HG03558 (cell line): ENCODE measurements around the gene KCTD2.

ENCODE experiments used
- ATAC-seq: cut with Tn5 transposase; IDR thresholded peaks from one replicate; pipeline ENCODE4 v1.9.1; 2021; ENCODE audit warnings: moderate number of reproducible peaks; ENCODE audit not compliant: unreplicated experiment; ENCODE audit errors: extremely low read depth

Gene KCTD2

GRCh38 chr17:75093548-75094158, 46.6 kb downstream of the KCTD2 start:
- ATAC-seq = no peak

- ATAC-seq = no peak
Observed at GRCh38 chr17:75094871-75095399, 47.9 kb downstream of the KCTD2 start.

DNA sequence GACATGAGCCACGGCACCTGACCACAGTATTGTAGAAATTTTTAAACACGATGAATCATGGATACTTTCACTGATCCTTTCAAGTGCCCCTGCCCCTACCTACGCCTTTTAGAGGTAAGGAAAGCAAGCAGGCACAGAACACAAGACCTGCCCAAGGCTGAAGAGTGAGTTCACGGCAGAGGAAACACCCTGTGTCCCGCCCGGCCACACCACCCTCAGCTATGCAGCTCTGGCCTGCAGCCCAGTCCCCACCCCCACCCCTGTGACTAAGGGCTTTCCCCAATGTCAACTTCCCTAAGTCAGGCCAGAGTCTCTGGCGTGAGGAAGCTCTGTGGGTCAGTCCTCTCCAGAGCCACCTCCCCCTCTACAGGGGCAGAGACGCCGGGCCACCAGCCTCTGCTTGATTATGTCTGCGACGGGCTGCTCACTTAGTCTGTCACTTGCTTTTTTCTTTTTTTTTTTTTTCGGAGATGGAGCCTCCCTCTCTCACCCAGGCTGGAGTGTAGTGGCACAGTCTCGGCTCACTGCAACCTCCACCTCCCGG, 49.1 kb downstream of the KCTD2 start:
- no peak for ATAC-seq

DNA sequence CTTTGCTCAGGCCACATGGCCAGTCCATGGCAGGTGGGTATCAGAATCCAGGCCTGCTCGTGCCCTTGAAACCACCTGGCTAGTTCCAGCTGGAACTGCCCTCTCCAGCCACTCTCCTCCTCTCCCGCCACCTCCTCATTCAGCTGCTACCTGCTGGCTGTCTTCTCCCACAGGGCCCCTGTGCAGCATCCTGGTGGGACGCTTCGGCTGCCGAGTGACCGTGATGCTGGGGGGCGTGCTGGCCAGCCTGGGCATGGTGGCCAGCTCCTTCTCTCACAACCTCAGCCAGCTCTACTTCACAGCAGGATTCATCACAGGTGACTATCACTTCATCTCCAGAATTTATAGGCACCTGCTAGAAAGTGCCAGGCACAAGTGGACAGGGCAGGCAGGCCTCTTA, 50.8 kb downstream of the KCTD2 start:
- ATAC-seq = no peak

GRCh38 chr17:75098861-75099260, 51.8 kb downstream of the KCTD2 start:
- ATAC-seq = no peak

GRCh38 chr17:75099881-75100595, 53.0 kb downstream of the KCTD2 start:
- no peak for ATAC-seq

- no peak for ATAC-seq
Observed at GRCh38 chr17:75102385-75102821, 55.4 kb downstream of the KCTD2 start.

DNA sequence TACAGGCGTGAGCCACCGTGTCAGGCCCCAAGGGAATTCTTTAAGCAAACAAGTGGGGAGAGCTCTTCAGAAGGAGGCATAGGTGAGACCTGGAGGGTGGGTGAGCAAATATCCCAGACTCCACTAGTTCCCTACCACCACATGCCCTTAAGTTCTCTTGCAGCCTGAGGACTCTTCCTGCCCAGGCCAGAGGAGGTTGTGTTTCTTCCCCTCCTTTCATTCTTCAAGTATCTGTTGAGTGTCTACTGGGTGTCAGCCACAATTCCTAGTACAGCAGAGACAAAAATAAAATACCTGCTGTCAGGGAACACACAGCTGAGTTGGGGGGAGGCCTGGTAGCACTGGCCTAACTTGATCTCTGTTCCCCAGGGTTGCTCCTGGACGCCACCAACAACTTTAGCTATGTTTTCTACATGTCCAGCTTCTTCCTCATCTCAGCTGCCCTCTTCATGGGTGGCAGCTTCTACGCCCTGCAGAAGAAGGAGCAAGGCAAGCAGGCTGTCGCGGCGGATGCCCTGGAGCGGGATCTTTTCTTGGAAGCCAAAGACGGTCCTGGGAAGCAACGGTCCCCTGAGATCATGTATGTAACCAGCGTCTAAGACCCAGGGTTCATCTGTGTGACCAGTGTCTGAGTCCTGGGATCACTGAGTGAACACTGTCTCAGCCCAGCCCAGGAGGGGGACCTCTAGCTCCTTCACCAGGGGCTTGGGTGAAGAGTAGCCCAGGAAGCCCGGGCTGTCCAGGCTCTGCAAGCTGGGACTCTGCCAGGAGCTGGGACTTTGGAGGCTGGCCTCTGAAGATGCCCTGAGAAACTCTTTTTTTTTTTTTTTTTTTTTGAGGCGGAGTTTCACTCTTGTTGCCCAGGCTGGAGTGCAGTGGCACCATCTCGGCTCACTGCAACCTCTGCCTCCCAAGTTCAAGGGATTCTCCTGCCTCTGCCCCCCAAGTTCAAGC, 56.9 kb downstream of the KCTD2 start:
- no peak for ATAC-seq

DNA sequence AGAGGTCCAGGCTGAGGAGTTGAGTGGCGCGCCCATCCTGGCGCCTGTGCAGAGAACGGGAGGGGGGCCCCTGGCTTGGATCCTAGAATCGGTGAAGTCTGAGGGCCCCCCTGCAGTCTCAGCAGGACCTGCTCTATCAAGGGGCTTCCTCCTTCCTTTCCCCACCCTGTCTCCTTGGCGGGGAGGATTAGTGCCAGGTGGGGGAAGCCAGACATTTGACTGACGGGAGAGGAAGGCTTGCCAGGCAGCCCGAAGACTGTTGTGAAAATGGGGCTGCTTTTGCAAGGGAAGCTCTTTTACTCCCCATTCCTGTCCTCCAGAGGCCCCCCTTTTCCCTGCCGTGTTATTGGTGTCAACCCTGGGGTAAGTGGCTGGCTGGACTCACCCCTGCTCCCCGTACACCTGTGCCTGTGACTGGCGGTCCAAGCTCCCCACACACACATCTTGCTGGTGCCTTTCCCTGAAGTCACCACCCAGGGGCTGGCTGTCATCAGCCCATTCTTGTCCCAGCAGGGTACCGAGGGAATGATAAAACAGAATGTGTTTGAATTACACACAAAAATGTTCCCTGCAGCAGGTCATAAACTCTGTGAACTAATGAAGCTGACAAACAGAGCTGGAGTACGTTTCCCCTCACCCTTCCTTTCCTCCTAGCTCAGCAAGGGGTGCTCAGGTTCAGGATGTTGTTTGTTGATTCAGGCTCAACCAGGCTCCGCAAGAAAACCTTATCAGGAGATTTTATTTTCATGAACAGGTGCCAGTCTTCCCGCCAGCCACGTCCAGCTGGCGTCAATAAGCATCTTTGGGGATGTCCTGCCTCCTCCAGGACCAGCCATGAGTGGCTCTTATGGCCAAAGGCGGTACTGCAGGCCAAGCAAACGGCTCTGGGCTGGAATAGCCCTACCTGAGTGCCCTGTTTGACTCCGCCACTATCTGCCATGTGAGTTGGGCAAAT, 58.4 kb downstream of the KCTD2 start:
- no peak for ATAC-seq

DNA sequence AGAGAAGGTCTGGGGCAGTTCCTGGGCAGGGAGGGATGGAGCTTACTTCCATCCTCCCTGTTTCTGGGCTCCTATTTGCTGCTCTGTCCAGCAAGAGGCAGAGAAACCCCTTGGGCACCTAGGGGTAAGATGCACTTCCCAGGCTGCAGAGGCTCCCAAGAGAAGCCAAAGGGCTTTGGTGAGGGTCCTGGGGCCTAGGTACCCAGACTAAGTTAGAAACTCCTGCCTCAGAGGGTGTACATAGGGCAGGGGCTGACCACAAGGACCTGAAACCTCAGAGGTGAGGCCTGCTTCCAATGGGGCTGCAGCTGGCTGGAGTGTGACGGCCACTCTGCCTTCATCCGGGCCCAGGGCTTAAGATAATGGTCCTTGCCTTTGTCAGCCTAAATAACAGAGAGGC, 61.2 kb downstream of the KCTD2 start:
- ATAC-seq = no peak

GRCh38 chr17:75109046-75109406, 62.0 kb downstream of the KCTD2 start:
- no peak for ATAC-seq

DNA sequence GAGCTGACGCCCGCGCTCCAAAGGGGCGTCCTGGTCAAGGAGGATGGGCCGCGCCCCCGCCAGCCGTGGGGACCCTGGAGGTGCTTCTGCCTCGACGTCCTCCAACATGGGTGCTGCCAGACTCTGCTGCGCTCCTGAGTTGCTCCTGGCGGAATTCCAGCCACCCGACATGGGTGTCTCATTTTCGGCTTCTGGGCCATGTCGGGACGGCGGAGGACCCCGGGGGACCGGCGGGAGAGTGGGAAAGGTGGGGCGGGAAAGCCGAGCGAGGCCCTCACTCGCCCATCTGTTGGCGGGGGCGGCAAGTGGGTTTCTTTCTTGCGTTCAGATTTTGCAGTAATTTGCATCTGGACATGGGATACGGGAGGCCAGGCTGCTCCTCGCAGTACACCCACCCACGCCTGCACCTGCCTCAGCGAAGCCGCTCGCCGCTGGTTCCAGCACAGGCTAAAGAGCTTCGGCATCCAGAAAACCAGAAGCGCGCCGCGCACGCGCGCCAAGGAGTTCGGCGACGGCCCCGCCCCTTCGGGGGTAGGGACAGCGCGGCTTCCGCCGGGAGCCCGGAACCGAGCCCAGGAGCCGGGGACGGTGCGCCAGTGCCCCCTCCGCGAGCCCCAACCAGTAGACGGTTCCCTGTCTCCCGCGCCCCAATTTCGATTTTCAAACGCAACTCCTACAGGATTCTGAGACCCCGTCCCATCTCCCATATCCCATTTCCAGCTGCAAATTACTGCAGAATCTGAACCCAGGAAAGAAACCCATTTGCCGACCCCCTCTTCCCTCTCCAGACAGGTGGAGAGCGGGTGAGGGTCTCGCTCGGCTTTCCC, 62.6 kb downstream of the KCTD2 start, which contains the start of gene ARMC7:
Gene ARMC7 (plus strand): TSS at position 563 of the 827 bp plus-strand sequence. CDS start 320 bp downstream, outside the sequence.
- peak; percentile 50 for ATAC-seq

DNA sequence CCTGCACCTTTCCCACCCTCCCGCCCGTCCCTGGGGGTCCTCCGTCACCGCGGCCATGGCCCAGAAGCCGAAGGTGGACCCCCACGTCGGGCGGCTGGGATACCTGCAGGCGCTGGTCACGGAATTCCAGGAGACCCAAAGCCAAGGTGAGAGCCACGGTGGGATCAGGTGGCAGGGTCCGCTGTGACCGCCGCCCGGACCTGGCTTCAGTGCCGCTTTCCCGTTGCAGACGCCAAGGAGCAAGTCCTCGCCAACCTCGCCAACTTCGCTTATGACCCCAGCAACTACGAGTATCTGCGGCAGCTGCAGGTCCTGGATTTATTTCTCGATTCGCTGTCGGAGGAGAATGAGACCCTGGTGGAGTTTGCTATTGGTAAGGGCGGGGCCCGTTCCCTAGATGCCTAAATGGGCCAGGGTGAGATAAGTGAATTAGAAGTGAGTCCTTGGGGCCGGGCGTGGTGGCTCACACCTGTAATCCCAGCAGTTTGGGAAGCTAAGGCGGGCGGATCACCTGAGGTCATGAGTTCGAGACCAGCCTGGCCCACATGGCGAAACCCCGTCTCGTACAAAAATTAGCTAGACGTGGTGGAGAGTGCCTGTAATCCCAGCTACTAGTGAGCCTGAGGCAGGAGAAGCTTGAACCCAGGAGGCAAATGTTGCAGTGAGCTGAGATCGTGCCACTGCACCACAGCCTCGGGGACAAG, 63.4 kb downstream of the KCTD2 start:
- ATAC-seq = no peak

GRCh38 chr17:75111777-75112335, 64.8 kb downstream of the KCTD2 start:
- ATAC-seq = no peak

DNA sequence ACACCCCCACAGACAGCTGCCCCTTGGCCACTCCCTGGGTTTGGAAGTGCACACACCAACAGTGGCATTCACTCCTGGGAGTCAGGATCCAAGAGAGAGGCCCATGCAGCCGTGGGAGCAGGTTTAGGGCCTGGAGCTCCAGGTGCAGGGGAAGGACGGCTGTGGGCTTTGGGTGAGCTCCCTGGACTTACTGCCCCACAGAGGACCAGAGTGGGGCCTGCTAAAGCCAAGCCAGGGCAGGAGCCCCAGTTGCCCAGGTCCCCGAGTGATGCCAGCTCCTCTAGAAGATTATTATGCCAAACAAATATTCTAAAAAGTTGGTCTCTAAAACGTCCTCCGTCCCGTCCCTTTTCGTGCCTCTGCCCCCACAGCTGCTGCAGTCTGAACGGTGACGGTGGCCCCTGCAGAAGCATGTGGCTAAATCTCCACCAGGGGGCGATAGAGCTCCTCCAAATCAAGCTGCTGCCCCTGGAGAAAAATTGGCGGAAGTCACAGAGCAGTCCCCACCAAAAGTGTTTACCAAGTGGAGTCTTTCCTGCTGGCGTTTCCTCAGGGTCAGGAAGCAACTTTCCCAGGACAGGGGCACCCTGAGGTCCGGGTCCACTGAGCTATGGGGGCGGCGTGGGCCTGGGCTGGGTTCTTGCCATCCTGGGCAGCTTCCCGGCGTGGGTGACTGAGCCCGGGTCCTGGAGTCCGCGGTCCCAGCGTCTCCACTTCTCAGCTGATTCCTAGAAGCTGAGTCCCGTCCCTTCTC, 67.0 kb downstream of the KCTD2 start:
- ATAC-seq = no peak

DNA sequence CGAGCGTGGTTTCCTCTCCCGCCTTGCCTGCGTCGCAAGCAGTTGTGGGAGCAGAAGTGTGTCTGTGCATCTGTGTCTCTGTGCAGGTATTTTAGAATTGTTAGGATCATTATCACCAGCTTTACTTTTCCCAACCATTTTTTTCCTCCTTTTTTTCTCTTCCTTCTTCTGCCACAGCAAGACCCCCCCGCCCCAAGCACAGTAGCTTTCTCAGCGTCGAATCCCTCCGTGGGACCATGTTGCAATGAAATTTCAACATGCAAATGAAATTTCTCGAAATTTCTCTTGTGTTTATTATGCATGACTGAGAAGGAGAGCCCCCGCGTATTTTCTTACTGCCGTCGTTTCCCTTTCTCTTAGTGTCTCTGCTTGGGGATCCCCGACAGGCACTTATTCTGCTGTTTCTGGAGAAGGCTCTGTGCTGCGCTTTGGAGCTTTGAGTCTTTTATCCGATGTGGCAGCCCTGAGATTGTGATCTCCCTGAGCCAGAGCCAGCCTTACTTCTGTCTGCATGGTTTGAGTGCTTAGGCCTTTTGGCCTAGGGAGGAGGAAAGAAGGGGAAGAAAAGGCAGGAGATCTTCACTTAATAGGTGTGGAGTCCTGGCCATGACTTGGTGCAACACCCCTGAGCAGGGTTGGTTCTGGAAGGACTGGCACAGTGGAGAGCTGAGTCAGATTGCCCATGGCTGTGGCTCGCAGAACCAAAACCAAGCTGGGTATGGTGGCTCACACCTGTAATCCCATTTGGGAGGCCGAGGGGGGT, 67.7 kb downstream of the KCTD2 start:
- no peak for ATAC-seq
